ENCODE measurements around the gene CUEDC1. TPM values are rescaled to one million over a fixed set of nuclear protein-coding genes. Genes with fewer than 3 reads are reported as not detected.
A peak's percentile ranks its signal among the peaks of the same experiment; 100 is the strongest.

CUEDC1 gene
- total RNA-seq, 2 donors from 2014 or later, result 0.21 to 0.82 TPM

GRCh38 chr17:57871155-57871554 lies 84.1 kb downstream of the CUEDC1 start:
- Mint-ChIP-seq H3K36me3 (ENCODE audit: low read depth) (peaks cover 6% of the 10 kb centered on the region), H3K4me1 (peaks cover 17% of the 10 kb centered on the region), H3K27ac (no peak overlapping the region), H3K4me3 (no peak overlapping the region), H3K27me3 (peaks cover 31% of the 10 kb centered on the region)
- no peaks in the 10 kb centered on the region for H3K9me3 ChIP-seq (ENCODE audit: control insufficient read depth, low read length, poor library complexity, severe bottlenecking)
- DNase-seq (no peak), ATAC-seq (no peak)

- Mint-ChIP-seq H3K36me3 (ENCODE audit: low read depth) (peaks cover 6% of the 10 kb centered on the region), H3K4me1 (peaks cover 17% of the 10 kb centered on the region), H3K27me3 (peaks cover 29% of the 10 kb centered on the region), H3K27ac (no peak overlapping the region), H3K4me3 (no peak overlapping the region)
- no peak for DNase-seq
- no peak for ATAC-seq
- H3K9me3 ChIP-seq (ENCODE audit: control insufficient read depth, low read length, poor library complexity, severe bottlenecking), result no peaks in the 10 kb centered on the region
Measured at GRCh38 chr17:57870283-57870635, 85.0 kb downstream of the CUEDC1 start.

GRCh38 chr17:57869617-57870282 lies 85.5 kb downstream of the CUEDC1 start:
- Mint-ChIP-seq H3K4me1 (peaks cover 20% of the 10 kb centered on the region), H3K4me3 (no peak overlapping the region), H3K27ac (no peak overlapping the region), H3K27me3 (peaks cover 29% of the 10 kb centered on the region), H3K36me3 (ENCODE audit: low read depth) (peaks cover 6% of the 10 kb centered on the region)
- no peaks in the 10 kb centered on the region for H3K9me3 ChIP-seq (ENCODE audit: control insufficient read depth, low read length, poor library complexity, severe bottlenecking)
- DNase-seq (no peak), ATAC-seq (no peak)

GRCh38 chr17:57868910-57869616 lies 86.1 kb downstream of the CUEDC1 start:
- Mint-ChIP-seq H3K27me3 (peaks cover 31% of the 10 kb centered on the region), H3K27ac (no peak overlapping the region), H3K4me1 (peaks cover 21% of the 10 kb centered on the region), H3K36me3 (ENCODE audit: low read depth) (peaks cover 6% of the 10 kb centered on the region), H3K4me3 (no peak overlapping the region)
- ATAC-seq (no peak), DNase-seq (no peak)
- H3K9me3 ChIP-seq (ENCODE audit: control insufficient read depth, low read length, poor library complexity, severe bottlenecking), result no peaks in the 10 kb centered on the region

- Mint-ChIP-seq H3K4me1 (peaks cover 19% of the 10 kb centered on the region), H3K27me3 (peaks cover 27% of the 10 kb centered on the region), H3K27ac (no peak overlapping the region), H3K4me3 (no peak overlapping the region), H3K36me3 (ENCODE audit: low read depth) (peaks cover 6% of the 10 kb centered on the region)
- peak; percentile 77 for ATAC-seq
- no peaks in the 10 kb centered on the region for H3K9me3 ChIP-seq (ENCODE audit: control insufficient read depth, low read length, poor library complexity, severe bottlenecking)
- DNase-seq, result no peak
Measured at GRCh38 chr17:57868007-57868909, 87.0 kb downstream of the CUEDC1 start.

GRCh38 chr17:57867126-57867525 lies 88.1 kb downstream of the CUEDC1 start:
- ATAC-seq, result no peak
- no peak for DNase-seq
- H3K36me3 Mint-ChIP-seq (ENCODE audit: low read depth), result peaks cover 6% of the 10 kb centered on the region

GRCh38 chr17:57866723-57867122 lies 88.5 kb downstream of the CUEDC1 start:
- Mint-ChIP-seq H3K27ac (no peak overlapping the region), H3K4me1 (peaks cover 16% of the 10 kb centered on the region), H3K27me3 (peaks cover 15% of the 10 kb centered on the region), H3K4me3 (no peak overlapping the region), H3K36me3 (ENCODE audit: low read depth) (peaks cover 2% of the 10 kb centered on the region)
- no peak for ATAC-seq
- no peaks in the 10 kb centered on the region for H3K9me3 ChIP-seq (ENCODE audit: control insufficient read depth, low read length, poor library complexity, severe bottlenecking)
- DNase-seq, result no peak

More at GRCh38 chr17:57867126-57867525, 88.1 kb downstream of the CUEDC1 start:
- Mint-ChIP-seq H3K27me3 (peaks cover 19% of the 10 kb centered on the region), H3K4me1 (peaks cover 16% of the 10 kb centered on the region), H3K27ac (no peak overlapping the region), H3K4me3 (no peak overlapping the region)
- no peaks in the 10 kb centered on the region for H3K9me3 ChIP-seq (ENCODE audit: control insufficient read depth, low read length, poor library complexity, severe bottlenecking)

- Mint-ChIP-seq H3K4me1 (peaks cover 16% of the 10 kb centered on the region), H3K4me3 (no peak overlapping the region), H3K27ac (no peak overlapping the region), H3K36me3 (ENCODE audit: low read depth) (peaks cover 2% of the 10 kb centered on the region), H3K27me3 (peaks cover 15% of the 10 kb centered on the region)
- DNase-seq (no peak), ATAC-seq (no peak)
- H3K9me3 ChIP-seq (ENCODE audit: control insufficient read depth, low read length, poor library complexity, severe bottlenecking), result no peaks in the 10 kb centered on the region
Measured at GRCh38 chr17:57866319-57866718, 88.9 kb downstream of the CUEDC1 start.

- Mint-ChIP-seq H3K27me3 (peaks cover 10% of the 10 kb centered on the region), H3K4me1 (peaks cover 25% of the 10 kb centered on the region), H3K27ac (no peak overlapping the region), H3K4me3 (no peak overlapping the region), H3K36me3 (ENCODE audit: low read depth) (no peaks in the 10 kb centered on the region)
- no peak for DNase-seq
- no peak for ATAC-seq
- no peaks in the 10 kb centered on the region for H3K9me3 ChIP-seq (ENCODE audit: control insufficient read depth, low read length, poor library complexity, severe bottlenecking)
Measured at GRCh38 chr17:57864273-57864672, 90.9 kb downstream of the CUEDC1 start.

- no peaks in the 10 kb centered on the region for H3K36me3 Mint-ChIP-seq (ENCODE audit: low read depth)
- ATAC-seq (no peak), DNase-seq (no peak)
- peaks cover 13% of the 10 kb centered on the region for H3K27me3 Mint-ChIP-seq
- H3K4me3 Mint-ChIP-seq, result no peak overlapping the region
- H3K27ac Mint-ChIP-seq, result no peak overlapping the region
- peaks cover 25% of the 10 kb centered on the region for H3K4me1 Mint-ChIP-seq
- no peaks in the 10 kb centered on the region for H3K9me3 ChIP-seq (ENCODE audit: control insufficient read depth, low read length, poor library complexity, severe bottlenecking)
Measured at GRCh38 chr17:57862694-57863667, 92.2 kb downstream of the CUEDC1 start.

GRCh38 chr17:57861790-57862693 lies 93.2 kb downstream of the CUEDC1 start:
- Mint-ChIP-seq H3K27ac (no peak overlapping the region), H3K4me3 (peak overlapping the region; percentile 55), H3K27me3 (peaks cover 13% of the 10 kb centered on the region), H3K4me1 (peaks cover 19% of the 10 kb centered on the region), H3K36me3 (ENCODE audit: low read depth) (no peaks in the 10 kb centered on the region)
- no peaks in the 10 kb centered on the region for H3K9me3 ChIP-seq (ENCODE audit: control insufficient read depth, low read length, poor library complexity, severe bottlenecking)
- DNase-seq (no peak), ATAC-seq (no peak)
